HG03108 (cell line): ENCODE data around the gene FIZ1.
"Not testable (repeated sequence)": the region's sequence is repeated elsewhere in the genome, so short reads cannot be mapped to it uniquely, and the experiment has no call there.

Source experiments
- ATAC-seq: cut with Tn5 transposase; IDR thresholded peaks from one replicate; pipeline ENCODE4 v1.9.1; 2021; ENCODE audit warnings: moderate library complexity; ENCODE audit not compliant: unreplicated experiment

FIZ1 gene

GRCh38 chr19:55578031-55578760 is 21.1 kb downstream of the FIZ1 start:
- ATAC-seq, result no peak

GRCh38 chr19:55576746-55577145 is 22.6 kb downstream of the FIZ1 start:
- ATAC-seq, result no peak

GRCh38 chr19:55573929-55574328 is 25.4 kb downstream of the FIZ1 start:
- not testable (repeated sequence) for ATAC-seq

- not testable (repeated sequence) for ATAC-seq
These were observed 29.8 kb downstream of the FIZ1 start for GRCh38 chr19:55569477-55569876.

GRCh38 chr19:55567708-55568328 is 31.5 kb downstream of the FIZ1 start:
- ATAC-seq, result no peak

- ATAC-seq, result no peak
These were observed 32.5 kb downstream of the FIZ1 start for GRCh38 chr19:55566823-55567222.

- no peak for ATAC-seq
These were observed 36.0 kb downstream of the FIZ1 start for GRCh38 chr19:55563261-55563690.

- ATAC-seq, result no peak
These were observed 39.6 kb downstream of the FIZ1 start for GRCh38 chr19:55559684-55560083.

GRCh38 chr19:55554741-55555152 is 44.6 kb downstream of the FIZ1 start:
- ATAC-seq, result no peak

- ATAC-seq, result no peak
These were observed 45.0 kb downstream of the FIZ1 start for GRCh38 chr19:55554302-55554701.

- ATAC-seq, result no peak
These were observed 45.8 kb downstream of the FIZ1 start for GRCh38 chr19:55553217-55554182.

- ATAC-seq, result no peak
These were observed 46.7 kb downstream of the FIZ1 start for GRCh38 chr19:55552620-55553019.

GRCh38 chr19:55552206-55552605 is 47.1 kb downstream of the FIZ1 start:
- no peak for ATAC-seq

- no peak for ATAC-seq
These were observed 49.0 kb downstream of the FIZ1 start for GRCh38 chr19:55550321-55550650.

- ATAC-seq, result no peak
These were observed 49.6 kb downstream of the FIZ1 start for GRCh38 chr19:55549500-55550320.

- ATAC-seq, result no peak
These were observed 52.3 kb downstream of the FIZ1 start for GRCh38 chr19:55546822-55547614.

- ATAC-seq, result no peak
These were observed 53.3 kb downstream of the FIZ1 start for GRCh38 chr19:55546011-55546410.

- ATAC-seq, result no peak
These were observed 53.9 kb downstream of the FIZ1 start, which contains the start of gene SBK3 for GRCh38 chr19:55545443-55545842. TSS of gene SBK3 (minus strand) at chr19:55545543. CDS start at chr19:55545543, 0 bp downstream.

- ATAC-seq, result no peak
These were observed 54.4 kb downstream of the FIZ1 start for GRCh38 chr19:55544776-55545439.
